ACHN (cell line): Measurements from ENCODE around the gene TTC28.
"Not testable (repeated sequence)": the region's sequence is repeated elsewhere in the genome, so short reads cannot be mapped to it uniquely, and the experiment has no call there.

Experiments
- DNase-seq: peaks from one replicate; pipeline ENCODE4 v3.0.0-alpha.2; 2015
- in situ Hi-C: cut with HindIII; loops from 2 replicates; pipeline ENCODE4 v1.10.0; 2017; ENCODE audit warnings: low sequenced_read_pairs, low pct_ligation_motif_present, low pct_unique_long_range_greater_than_20kb

TTC28 gene

DNA sequence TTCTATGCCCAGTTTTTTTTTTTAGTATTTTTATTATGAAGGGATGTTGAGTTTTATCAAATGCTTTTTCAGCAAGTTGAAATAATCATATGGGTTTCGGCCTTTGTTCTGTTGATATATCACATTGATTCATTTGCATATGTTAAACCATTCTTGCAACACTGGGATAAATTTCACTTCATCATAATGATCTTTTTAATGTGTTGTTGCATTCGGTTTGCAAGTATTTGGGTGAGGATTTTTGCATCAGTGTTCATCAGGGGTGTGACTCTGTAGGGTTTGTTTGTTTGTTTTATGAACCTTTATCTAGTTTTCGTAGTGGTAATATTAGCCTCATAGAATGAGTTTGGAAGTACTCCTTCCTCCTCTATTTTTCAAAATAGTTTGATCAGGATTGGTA is 103.5 kb downstream of the TTC28 start:
- in situ Hi-C loops: no loop called here
- no peak for DNase-seq

DNA sequence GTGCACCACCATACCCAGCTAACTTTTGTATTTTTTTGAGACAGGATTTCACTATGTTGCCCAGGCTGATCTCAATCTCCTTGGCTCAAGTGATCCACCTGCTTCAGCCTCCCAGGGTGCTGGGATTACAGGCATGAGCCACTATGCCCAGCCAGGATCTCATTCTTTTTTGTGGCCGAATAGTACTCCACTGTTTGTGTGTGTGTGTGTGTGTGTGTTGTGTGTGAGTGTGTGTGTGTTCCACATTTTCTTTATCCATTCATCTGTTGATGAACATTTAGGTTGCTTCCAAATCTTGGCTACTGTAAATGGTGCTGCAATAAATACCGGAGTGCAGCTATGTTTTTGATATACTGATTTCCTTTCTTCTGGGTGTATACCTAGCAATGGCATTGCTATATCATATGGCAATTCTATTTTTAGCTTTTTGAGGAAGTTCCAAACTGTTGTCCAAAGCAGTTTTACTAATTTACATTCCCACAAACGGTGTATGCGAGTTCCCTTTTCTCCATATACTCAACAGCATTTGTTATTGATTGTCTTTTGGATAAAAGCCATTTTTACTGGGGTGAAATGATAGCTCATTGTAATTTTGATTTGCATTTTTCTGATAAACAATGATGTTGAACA is 105.4 kb downstream of the TTC28 start:
- DNase-seq: no peak

DNA sequence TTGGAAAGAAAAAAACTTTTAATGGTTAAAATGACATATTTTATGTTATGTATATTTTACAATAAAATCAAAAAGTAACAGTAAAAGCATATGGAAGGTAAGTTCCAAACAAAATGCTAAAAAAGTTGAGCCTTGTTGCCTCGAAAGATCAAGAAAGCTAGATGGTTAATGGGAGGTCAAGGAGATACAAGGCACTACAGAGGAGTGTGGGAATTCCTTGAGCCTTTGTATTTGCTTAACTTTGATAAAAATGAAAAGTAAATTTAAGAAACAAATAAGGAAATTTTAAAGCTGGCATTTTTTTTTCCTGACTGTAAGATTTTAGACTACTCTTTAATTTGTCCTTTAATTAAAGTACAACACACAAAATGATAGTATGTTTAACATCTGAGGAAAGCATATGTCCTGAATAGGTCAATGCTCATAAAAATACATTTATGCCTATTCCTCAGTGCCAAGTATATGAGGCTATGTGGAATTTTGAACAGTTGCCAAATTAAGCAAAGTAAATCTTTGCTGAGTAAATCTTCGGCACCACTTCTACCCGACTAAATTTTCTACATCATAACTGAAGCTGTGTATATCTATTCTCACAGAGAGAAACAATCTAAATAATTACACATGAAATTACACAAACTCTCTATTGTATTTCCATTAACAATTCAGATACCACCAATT is 108.8 kb downstream of the TTC28 start:
- no peak for DNase-seq
- in situ Hi-C loops: no loop called here

More for the DNA sequence above, 105.4 kb downstream of the TTC28 start:
- in situ Hi-C loops: no loop called here

DNA sequence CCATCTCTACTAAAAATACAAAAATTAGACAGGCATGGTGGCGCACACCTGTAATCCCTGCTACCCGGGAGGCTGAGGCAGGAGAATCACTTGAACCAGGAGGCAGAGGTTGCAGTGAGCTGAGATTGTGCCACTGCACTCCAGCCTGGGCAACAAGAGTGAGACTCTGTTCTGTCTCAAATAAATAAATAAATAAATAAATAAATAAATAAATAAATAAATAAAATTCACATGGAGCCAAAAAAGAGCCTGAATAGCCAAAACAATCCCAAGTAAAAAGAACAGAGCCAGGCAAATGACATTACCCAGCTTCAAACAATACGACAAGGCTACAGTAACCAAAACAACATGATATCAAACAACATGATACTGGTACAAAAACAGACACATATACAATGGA is 110.7 kb downstream of the TTC28 start:
- DNase-seq, in situ Hi-C loops: not testable (repeated sequence)

GRCh38 chr22:28568099-28568498 is 111.5 kb downstream of the TTC28 start:
- no peak for DNase-seq
- in situ Hi-C loops: no loop called here

DNA sequence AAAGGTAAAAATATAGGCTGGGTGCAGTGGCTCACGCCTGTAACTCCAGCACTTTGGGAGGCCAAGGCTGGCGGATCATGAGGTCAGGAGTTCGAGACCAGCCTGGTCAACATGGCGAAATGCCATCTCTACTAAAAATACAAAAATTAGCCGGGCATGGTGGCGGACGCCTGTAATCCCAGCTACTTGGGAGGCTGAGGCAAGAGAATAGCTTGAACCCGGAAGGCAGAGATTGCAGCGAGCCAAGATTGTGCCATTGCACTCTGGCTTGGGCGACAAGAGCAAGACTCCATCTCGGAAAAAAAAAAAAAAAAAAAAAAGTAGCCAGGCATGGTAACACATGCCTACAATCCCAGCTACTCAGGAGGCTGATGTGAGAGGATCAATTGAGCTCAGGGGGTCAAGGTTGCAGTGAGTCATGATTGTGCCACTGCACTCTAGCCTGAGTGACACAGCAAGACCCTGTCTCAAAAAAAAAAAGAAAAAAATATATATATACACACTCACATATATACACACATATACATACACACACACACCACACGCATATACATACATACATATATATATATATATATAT is 112.6 kb downstream of the TTC28 start:
- DNase-seq, in situ Hi-C loops: not testable (repeated sequence)

DNA sequence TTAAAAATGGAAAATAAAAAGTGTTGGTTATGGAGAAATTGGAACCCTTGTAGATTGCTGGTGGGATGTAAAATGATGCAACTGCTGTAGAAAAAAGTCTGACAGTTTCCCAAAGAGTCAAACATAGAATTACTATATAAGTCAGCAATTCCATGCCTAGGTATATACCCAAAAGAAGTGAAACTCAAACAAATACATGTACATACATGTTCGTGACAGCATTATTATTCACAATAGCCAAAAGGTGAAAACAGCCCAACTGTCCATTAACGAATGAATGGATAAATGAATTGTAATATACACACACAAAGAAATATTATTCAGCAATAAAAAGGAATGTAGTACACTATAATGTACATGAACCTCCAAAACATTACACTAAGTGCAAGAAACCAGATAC is 116.0 kb downstream of the TTC28 start:
- in situ Hi-C loops: no loop called here
- DNase-seq: no peak

GRCh38 chr22:28562324-28562723 is 117.3 kb downstream of the TTC28 start:
- no peak for DNase-seq
- in situ Hi-C loops: no loop called here

DNA sequence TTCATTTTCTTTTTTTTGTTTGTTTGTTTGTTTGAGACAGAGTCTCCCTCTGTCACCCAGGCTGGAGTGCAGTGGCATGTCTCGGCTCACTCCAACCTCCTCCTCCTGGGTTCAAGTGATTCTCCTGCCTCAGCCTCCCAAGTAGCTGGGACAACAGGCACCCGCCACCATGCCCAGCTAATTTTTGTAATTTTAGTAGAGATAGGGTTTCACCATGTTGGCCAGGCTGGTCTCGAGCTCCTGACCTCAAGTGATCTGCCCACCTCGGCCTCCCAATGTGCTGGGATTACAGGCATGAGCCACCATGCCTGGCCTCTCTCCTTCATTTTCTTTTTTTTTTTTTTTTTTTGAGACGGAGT is 118.9 kb downstream of the TTC28 start:
- DNase-seq, in situ Hi-C loops: not testable (repeated sequence)

DNA sequence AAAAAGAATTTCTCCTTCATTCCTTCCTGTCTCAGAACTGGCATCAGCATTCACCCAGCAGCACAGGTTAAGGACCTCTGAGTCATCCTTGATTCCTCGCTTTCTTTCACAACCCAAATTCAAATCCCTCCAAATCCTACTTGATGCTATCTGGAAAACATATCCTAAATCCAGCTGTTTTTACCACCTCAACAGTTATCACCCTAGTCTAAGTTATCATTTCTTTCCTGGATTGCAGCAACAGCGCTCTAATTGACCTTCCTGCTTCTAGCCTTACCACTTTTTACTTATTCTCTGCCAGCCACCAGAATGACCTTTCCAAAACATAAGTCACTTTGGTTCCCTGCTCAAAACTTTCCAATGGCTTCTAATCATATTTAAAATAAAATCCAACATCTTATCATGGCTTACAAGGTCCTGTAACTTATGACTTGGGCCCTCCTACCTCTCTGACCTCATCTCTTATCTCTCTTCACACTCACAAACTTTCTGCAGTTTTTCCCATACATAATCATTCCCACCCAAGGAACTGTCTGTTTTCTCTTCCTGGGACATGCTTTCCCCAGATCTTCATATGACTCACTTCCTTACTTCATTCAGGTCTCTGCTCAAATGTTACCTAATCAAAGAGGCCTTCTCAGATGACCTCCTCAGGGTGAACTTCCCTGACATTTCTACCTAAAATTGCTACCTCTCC is 119.4 kb downstream of the TTC28 start:
- in situ Hi-C loops: no loop called here
- DNase-seq: no peak

- in situ Hi-C loops: no loop called here
Measured at GRCh38 chr22:28557184-28557583, 122.5 kb downstream of the TTC28 start.

GRCh38 chr22:28553108-28553866 is 126.4 kb downstream of the TTC28 start:
- DNase-seq, in situ Hi-C loops: not testable (repeated sequence)

More at GRCh38 chr22:28557184-28557583, 122.5 kb downstream of the TTC28 start:
- no peak for DNase-seq

DNA sequence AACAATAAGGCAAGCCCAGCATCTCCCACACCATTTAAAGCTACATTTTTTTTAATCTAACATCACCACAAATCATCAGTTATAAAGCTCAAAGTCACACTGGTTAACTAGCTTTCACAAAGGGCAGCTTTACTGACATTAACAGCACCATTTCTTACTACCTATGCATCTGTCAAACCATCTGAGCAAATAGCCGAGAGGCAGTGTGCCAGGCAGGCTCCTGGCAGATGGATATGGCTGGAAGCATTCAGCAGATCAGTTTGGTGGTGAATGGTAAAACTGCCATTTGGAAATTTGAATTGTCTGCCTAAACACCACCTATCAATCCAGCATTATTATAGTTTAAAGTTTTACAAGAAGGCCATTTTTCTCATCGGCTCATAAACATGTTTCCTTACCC is 131.2 kb downstream of the TTC28 start:
- in situ Hi-C loops: no loop called here
- no peak for DNase-seq

- DNase-seq: no peak
- in situ Hi-C loops: no loop called here
Measured at GRCh38 chr22:28547132-28547842, 132.4 kb downstream of the TTC28 start.

- no peak for DNase-seq
- in situ Hi-C loops: no loop called here
Measured at GRCh38 chr22:28544431-28544868, 135.2 kb downstream of the TTC28 start.

DNA sequence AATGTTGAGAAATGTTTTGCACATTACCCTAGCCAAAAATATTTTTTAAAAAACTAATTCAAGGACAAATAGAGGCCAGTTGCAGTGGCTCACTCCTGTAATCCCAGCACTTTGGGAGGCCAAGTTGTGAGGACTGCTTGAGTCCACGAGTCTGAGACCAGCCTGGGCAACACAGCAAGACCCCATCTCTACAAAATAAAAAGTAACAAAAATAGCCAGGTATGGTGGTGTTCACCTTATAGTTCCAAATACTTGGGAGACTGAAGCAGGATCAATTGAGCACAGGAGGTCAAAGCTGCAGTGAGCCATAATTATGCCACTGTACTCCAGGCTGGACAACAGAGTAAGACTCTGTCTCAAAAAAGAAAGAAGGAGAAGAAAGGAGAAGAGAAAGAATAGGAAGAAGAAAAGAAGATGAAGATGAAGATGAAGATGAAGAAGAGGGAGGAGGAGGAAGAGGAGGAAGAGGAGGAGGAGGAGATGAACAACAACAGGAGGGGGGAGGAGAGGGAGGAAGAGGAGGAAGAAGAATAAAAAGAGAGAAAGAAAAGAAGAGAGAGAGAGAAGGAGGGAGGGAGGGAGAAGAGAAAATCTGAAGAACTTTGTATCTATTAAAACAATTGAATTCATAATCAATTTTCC is 136.5 kb downstream of the TTC28 start:
- no peak for DNase-seq
- in situ Hi-C loops: no loop called here

DNA sequence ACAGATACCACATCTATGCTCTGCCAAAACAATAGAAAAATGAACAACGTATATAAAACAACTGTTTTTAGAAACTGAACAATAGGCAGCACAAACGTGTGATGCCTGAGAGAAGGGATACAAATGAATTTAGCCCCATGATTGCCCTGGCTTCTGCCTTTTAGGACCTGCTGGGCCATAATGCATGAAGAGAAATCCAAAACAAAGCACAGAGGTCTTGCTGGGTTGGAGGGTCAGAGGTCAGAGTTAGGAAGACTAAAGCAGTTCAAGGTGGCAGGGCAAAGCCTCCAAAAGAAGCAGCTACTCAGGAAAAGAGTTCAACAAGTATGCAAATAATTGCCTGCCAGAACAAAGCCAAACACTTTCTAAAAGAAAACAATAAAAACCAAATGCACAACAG is 138.5 kb downstream of the TTC28 start:
- DNase-seq: no peak
- in situ Hi-C loops: no loop called here

DNA sequence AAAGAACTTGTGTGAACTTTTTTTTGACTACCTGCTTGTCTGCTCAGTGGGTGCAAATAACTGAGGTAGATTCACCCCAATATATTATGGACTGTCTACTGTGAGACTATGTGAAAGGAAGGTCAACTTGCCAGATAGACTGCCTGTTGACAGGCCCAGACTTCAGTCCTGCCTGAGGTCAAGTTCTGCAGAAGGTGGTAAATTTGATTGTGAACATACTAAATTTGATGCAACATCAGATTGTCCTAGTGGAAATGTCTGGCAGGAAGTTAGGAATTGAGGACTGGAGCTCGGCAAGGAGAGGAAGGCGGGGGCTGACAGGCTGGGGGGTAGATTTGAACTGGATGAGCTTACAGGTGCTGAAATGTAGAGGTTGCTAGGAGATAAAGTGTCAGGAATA is 140.7 kb downstream of the TTC28 start:
- in situ Hi-C loops: no loop called here
- no peak for DNase-seq
